NCI-H446 (cell line): ENCODE results near the gene PHOX2A.
"Not testable (repeated sequence)": the region's sequence is repeated elsewhere in the genome, so short reads cannot be mapped to it uniquely, and the experiment has no call there.

ENCODE experiments used
- DNase-seq, 2 experiments: peaks; one replicate each; lab custom pipeline; 2025; lab: John Stamatoyannopoulos, UW

The PHOX2A gene

GRCh38 chr11:72244060-72244360, at the start of gene PHOX2A:
PHOX2A (minus strand) TSS chr11:72244176; CDS start chr11:72244004, 172 bp downstream.
- peak in 1 of 2 experiments; percentile 31 for DNase-seq

GRCh38 chr11:72293391-72293790, 49.4 kb upstream of the PHOX2A start:
- no peak for DNase-seq

DNA sequence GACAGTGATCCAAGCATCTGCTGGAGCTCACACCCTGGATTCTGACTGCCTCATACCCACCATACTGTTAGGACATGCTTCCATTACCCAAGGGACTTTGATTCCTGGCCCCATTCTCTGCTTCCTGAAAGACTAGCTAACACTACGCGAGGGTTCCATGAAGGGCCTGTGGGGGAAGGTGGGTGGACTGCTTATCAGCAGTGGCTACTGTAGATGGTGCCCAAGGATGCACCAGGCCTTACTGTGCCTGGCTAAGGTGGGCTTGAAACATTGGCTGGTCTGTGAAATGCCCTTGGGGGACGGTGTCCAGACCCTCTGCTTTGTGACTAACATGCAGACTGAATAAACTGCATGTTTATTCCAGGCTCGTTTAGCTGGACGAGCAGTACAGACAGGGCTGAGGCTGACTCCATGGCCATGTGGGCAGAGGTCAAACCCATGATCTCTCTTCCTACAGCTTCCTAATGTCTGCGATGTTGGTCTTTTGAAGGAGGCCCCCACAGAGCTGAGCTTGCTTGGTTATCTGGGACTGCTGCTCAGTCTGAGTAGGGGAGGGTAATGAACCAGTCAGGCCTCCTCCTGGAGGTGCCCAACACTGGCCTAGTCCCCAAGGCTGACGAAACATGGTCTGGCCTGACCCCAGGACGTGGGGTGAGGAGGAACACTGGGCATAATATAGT, 48.3 kb upstream of the PHOX2A start:
- no peak for DNase-seq

DNA sequence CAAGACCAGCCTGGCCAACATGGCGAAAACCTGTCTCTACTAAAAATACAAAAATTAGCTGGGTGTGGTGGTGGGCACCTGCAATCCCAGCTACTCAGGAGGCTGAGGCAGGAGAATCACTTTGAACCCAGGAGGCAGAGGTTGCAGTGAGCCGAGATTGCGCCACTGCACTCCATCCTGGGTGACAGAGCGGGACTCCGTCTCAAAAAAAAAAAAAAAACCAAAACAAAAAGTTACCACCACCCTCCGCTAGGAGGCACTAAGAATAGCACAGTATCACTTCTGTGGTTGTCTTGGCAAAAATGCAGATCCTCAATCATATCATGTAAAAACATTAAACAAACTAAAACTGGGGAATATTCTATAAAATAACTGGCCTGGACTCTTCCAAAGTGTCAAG, 46.8 kb upstream of the PHOX2A start:
- DNase-seq, result not testable (repeated sequence)

DNA sequence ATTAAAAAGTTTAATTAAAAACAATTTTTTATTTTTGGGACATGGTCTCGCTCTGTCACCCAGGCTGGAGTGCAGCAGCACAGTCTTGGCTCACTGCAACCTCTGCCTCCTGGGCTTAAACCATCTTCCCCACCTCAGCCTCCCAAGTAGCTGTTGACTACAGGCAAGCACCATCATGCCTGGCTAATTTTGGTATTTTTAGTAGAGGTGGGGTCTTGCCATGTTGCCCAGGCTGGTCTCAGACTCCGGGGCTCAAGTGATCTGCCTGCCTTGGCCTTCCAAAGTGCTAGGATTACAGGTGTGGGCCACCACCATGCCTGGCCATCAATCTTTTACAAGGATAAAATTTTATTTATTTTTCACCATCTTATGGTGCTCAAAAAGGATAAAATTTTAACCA, 43.3 kb upstream of the PHOX2A start:
- no peak for DNase-seq

DNA sequence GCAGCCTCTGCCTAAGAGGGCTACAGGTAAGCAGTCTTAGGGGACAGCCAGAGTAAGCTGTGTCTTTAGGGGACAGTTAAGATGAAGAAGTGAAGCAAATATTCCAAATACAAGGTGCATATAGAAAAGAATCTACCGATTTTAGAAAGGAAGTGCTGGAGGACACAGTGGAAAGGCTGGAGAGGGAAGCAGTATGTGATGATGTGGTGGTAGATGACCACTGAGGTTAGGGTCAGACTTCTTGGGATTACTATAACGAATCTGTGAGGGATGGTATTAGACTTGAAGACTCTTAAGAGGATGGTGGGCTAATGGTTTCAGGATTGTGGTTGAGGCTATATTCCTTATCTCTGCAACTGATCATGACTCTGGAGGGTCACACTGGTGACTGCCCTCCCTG, 40.0 kb upstream of the PHOX2A start:
- no peak for DNase-seq

GRCh38 chr11:72280726-72281315, 36.8 kb upstream of the PHOX2A start:
- no peak for DNase-seq

GRCh38 chr11:72280037-72280436, 36.1 kb upstream of the PHOX2A start:
- no peak for DNase-seq

- no peak for DNase-seq
Observed at GRCh38 chr11:72278905-72279304, 34.9 kb upstream of the PHOX2A start.

DNA sequence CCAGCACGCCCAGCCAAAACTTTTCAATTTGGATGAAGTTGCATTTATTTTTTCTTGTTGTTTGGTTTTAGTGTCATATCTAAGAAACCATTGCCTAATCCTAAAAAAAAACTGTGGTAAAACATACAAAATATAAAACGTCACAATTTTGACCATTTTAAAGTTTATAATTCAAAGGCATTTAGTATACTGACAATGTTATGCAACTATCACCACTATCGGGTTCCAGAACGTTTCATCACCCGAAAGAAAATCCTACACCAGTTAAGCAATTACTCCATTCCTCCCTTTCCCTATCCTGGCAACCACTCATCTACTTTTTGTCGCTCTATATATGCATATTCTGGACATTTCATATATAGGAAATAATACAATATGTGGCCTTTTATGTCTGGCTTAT, 30.5 kb upstream of the PHOX2A start:
- no peak for DNase-seq

- no peak for DNase-seq
Observed at GRCh38 chr11:72271980-72272379, 28.0 kb upstream of the PHOX2A start.

- no peak for DNase-seq
Observed at GRCh38 chr11:72267956-72268617, 24.1 kb upstream of the PHOX2A start.

DNA sequence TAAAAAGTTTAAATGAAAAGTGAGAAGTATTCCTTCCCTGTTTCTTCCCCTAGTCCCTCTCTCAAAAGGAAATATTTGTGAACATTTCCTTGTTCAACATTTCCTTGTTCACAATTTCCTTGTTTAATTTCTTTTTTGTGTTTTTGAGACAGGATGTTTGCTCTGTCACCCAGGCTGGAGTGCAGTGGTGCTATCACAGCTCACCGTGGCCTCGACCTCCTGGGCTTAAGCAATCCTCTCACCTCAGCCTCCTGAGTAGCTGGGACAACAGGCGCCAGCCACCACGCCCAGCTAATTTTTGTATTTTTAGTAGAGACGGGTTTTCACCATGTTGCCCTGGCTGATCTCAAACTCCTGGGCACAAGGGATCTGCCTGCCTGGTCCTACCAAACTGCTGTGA, 23.0 kb upstream of the PHOX2A start:
- not testable (repeated sequence) for DNase-seq

DNA sequence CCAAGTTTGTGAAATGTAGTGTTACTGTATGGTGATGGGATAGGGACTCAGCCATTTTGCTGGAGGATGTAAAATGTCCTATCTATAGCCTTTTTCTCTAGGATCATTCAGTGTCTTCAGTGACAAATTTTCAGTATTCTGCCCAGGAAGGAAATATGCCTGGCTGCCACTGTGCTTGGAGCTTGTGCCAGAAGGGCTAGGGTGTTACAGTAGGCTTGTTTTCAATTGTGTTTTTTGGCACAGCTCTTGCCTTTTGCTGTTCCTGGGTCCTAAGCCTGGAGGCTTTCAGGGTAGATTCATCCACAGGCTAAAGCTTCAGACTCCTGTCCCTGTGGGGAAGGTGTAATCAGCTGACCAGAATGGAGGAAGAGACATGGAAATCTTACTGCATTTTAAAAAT, 22.0 kb upstream of the PHOX2A start:
- peak in 1 of 2 experiments; percentile 68 for DNase-seq

- DNase-seq, result no peak
Observed at GRCh38 chr11:72263361-72263760, 19.4 kb upstream of the PHOX2A start.

DNA sequence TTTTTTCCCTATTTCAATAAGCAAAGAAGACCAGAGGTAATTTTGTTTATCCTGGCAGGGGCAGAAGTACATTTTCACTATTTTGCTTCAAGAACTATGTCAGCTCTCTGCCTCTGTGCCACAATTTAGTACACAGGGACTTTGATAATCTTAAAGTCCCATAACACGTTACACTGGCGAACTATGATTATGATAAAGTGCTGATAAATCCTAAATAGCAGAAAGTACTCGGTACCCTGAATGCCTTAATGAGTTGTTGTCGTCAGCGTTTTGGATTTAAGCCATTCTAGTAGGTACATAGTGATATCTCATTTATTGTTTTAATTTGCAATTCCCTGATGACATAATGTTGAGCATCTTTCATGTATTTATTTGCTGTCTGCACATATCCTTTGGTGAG, 16.6 kb upstream of the PHOX2A start:
- no peak for DNase-seq

- no peak for DNase-seq
Observed at GRCh38 chr11:72259490-72259889, 15.5 kb upstream of the PHOX2A start.

- DNase-seq, result no peak
Observed at GRCh38 chr11:72257570-72257969, 13.6 kb upstream of the PHOX2A start.

DNA sequence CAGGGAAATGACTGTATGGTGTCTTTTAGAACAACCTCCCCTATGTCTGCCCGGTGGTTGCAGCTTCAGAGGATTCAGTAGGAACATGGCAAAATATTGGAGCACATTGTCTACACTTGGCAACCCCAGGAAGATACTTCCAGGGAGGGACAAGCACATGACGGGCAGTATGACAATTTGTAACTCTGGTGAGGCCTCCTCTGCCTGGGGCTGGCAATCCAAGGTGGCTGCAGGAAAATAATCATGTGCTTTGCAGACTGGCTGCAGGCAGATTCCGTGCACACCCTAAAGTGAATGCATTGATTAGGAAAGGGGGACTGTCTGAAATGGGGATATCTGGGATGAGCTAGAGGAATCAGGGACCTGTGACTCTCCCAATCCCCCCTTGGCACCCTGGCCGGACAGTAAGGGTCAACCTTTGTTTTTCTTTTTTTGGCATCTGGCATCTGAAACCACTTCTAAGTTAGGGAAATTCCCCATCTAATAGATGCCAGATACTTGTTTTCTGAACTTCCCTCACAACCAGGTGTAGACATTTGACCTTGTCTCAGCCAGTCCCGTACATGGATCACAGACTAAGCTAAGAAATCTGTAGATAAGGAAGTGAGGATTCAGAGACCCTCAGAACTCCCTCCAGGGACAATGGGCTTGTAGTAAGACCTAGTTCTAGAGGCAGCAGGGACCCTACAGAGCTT, 10.5 kb upstream of the PHOX2A start:
- DNase-seq, result no peak

DNA sequence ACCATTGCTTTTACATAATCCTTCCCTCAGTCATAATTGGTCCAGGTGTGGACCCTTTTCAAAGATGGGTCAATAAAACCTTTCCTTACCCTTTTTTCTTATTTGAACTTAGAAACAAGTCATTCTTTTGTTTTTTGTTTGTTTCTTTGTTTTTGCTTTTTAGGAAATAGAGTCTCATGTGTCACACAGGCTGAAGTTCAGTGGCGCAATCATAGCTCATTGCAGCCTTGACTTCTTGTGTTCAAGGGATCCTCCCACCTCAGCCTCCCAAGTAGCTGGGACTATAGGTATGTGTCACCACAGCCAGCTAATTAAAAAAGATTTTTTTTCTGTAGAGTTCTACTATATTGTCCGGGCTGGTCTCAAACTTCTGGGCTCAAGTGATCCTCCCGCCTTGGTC, 9.4 kb upstream of the PHOX2A start:
- DNase-seq, result no peak

GRCh38 chr11:72251614-72252013, 7.6 kb upstream of the PHOX2A start:
- DNase-seq, result no peak

GRCh38 chr11:72250661-72251464, 6.9 kb upstream of the PHOX2A start:
- DNase-seq, result no peak
